Cardiac muscle cell (in vitro differentiated cells and primary cell): ENCODE measurements around the gene ZNF76. TPM values are rescaled to one million over a fixed set of nuclear protein-coding genes. Genes with fewer than 3 reads are reported as not detected.

Experiments
- DNase-seq, 2 donors: peaks; one replicate each; pipeline versions ENCODE4 v3.0.0 to v3.0.0-alpha.2; 2010 to 2017; ENCODE audit warnings: low read depth in 1 of 2, low spot score in 1 of 2
- H3K27ac ChIP-seq: fragments of 200-600 bp; sonication (generic); 2 replicates; pipeline ENCODE4 v1.5.1; 2016
- H3K27me3 ChIP-seq: fragments of 200-600 bp; sonication (generic); 2 replicates; pipeline ENCODE4 v1.6.0; 2016; ENCODE audit warnings: control low read depth
- H3K36me3 ChIP-seq: fragments of 200-600 bp; sonication (generic); 2 replicates; pipeline ENCODE4 v1.5.1; 2016; ENCODE audit warnings: control low read depth
- H3K4me1 ChIP-seq: fragments of 200-600 bp; sonication (generic); 2 replicates; pipeline ENCODE4 v1.8.1; 2017; ENCODE audit warnings: low read depth, mild to moderate bottlenecking, mixed run types
- H3K4me3 ChIP-seq: fragments of 200-600 bp; sonication (generic); 2 replicates; pipeline ENCODE4 v1.5.1; 2016; ENCODE audit warnings: mild to moderate bottlenecking
- H3K9me3 ChIP-seq: fragments of 200-600 bp; sonication (generic); 2 replicates; pipeline ENCODE4 v1.5.1; 2017; ENCODE audit warnings: low read depth, mild to moderate bottlenecking, control low read depth
- polyA plus RNA-seq: library from polyadenylated mRNA; unstranded; fragments of >200 nt; fragmentation: Nextera tagmentation; extraction: Ambion mirVana; gene quantifications from 2 replicates; pipeline ENCODE4 v1.2.1, GENCODE V29; 2016
- total RNA-seq: library from RNA; depleted of rRNA; stranded (reverse); fragments of >200 nt; gene quantifications from 2 replicates; pipeline ENCODE4 v1.2.3, GENCODE V29; 2016
- TF ChIP-seq, protein P1 (sequence below): IDR thresholded peaks from 2 replicates; pipeline ENCODE4 v1.5.1; 2012; ENCODE audit warnings: low read depth, mild to moderate bottlenecking, low read length

Gene ZNF76
- total and polyA plus RNA-seq, 2 experiments from 2014 or later: 46.2 to 59.6 TPM

- Histone ChIP-seq H3K36me3 (peaks cover 39% of the 10 kb centered on the region), H3K27me3 (no peaks in the 10 kb centered on the region), H3K9me3 (no peaks in the 10 kb centered on the region), H3K4me1 (no peaks in the 10 kb centered on the region), H3K4me3 (no peak overlapping the region), H3K27ac (no peak overlapping the region)
- TF ChIP-seq, protein P1, sequence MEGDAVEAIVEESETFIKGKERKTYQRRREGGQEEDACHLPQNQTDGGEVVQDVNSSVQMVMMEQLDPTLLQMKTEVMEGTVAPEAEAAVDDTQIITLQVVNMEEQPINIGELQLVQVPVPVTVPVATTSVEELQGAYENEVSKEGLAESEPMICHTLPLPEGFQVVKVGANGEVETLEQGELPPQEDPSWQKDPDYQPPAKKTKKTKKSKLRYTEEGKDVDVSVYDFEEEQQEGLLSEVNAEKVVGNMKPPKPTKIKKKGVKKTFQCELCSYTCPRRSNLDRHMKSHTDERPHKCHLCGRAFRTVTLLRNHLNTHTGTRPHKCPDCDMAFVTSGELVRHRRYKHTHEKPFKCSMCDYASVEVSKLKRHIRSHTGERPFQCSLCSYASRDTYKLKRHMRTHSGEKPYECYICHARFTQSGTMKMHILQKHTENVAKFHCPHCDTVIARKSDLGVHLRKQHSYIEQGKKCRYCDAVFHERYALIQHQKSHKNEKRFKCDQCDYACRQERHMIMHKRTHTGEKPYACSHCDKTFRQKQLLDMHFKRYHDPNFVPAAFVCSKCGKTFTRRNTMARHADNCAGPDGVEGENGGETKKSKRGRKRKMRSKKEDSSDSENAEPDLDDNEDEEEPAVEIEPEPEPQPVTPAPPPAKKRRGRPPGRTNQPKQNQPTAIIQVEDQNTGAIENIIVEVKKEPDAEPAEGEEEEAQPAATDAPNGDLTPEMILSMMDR: no peak
- no peak for DNase-seq
Measured at GRCh38 chr6:35291491-35291890, 32.0 kb downstream of the ZNF76 start.

GRCh38 chr6:35292494-35292893, 33.0 kb downstream of the ZNF76 start:
- Histone ChIP-seq H3K27ac (no peak overlapping the region), H3K36me3 (peaks cover 29% of the 10 kb centered on the region), H3K9me3 (no peaks in the 10 kb centered on the region), H3K4me3 (no peak overlapping the region), H3K27me3 (no peaks in the 10 kb centered on the region), H3K4me1 (no peaks in the 10 kb centered on the region)
- TF ChIP-seq, protein P1: no peak
- DNase-seq: no peak

- Histone ChIP-seq H3K36me3 (peaks cover 19% of the 10 kb centered on the region), H3K4me1 (peaks cover 5% of the 10 kb centered on the region), H3K27ac (no peak overlapping the region), H3K9me3 (no peaks in the 10 kb centered on the region), H3K27me3 (no peaks in the 10 kb centered on the region), H3K4me3 (no peak overlapping the region)
- TF ChIP-seq, protein P1: no peak
- DNase-seq: no peak
Measured at GRCh38 chr6:35293681-35294080, 34.1 kb downstream of the ZNF76 start.

DNA sequence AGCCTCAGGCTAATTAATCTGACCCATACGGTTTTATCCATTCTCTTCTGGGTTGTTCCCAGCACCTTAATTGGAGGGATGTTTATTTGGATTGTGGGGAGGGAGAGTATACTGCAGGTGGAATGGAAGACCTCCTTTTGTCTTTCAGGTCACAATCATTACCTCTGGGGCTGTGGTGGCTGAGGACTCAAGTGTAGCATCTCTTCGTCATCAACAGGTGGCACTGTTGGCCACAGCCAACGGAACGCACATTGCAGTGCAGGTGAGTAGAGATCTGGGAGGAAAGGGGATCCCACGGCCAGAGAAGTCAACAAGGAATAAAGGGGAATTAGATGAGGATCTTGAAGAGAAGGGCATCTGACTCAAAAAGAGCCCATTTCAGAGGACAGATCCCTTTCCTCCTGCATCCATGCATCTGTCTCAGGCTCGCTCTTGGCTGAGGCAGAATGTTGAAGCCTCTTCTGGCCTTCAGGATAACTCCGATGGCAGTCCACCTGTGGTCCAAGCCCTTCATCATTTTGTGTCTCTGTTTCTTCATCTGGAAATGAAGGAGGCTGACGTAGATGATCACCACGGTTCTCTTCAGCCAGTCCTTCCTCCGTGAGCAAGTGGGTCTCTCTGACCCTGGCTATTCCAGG, 34.9 kb downstream of the ZNF76 start:
- peak; percentile 30 to 52 for DNase-seq
- H3K9me3 ChIP-seq: no peaks in the 10 kb centered on the region

GRCh38 chr6:35295036-35295435, 35.5 kb downstream of the ZNF76 start:
- Histone ChIP-seq H3K27me3 (no peaks in the 10 kb centered on the region), H3K4me1 (peaks cover 5% of the 10 kb centered on the region), H3K9me3 (no peaks in the 10 kb centered on the region), H3K36me3 (peaks cover 19% of the 10 kb centered on the region), H3K27ac (no peak overlapping the region), H3K4me3 (no peak overlapping the region)
- TF ChIP-seq, protein P1: no peak
- DNase-seq: no peak

More for the DNA sequence above, 34.9 kb downstream of the ZNF76 start:
- Histone ChIP-seq H3K27ac (no peak overlapping the region), H3K4me3 (no peak overlapping the region), H3K4me1 (peaks cover 5% of the 10 kb centered on the region), H3K36me3 (peaks cover 19% of the 10 kb centered on the region), H3K27me3 (no peaks in the 10 kb centered on the region)
- TF ChIP-seq, protein P1: peak; percentile 70
